ENCODE results near the gene LHPP.

- TF ChIP-seq CTCF (IDR thresholded peaks at IDR 0.05; ENCODE audit: insufficient read depth, low read length) (no peak), GABPA (IDR thresholded peaks at IDR 0.05; ENCODE audit: low read depth) (no peak), POLR2AphosphoS5 (IDR thresholded peaks at IDR 0.05; ENCODE audit: low read depth) (no peak)
These were observed 183.3 kb downstream of the LHPP start for GRCh38 chr10:124644771-124645415.
